Astrocyte of the cerebellum (primary cell): ENCODE results near the gene CD300LG.
A peak's percentile ranks its signal among the peaks of the same experiment; 100 is the strongest.

ENCODE experiments used
- DNase-seq: peaks from one replicate; pipeline ENCODE4 v3.0.0-alpha.2; 2011; ENCODE audit warnings: low read depth
- H3K4me3 ChIP-seq: 2 replicates; pipeline ENCODE4 v1.5.1; 2011; ENCODE audit warnings: mild to moderate bottlenecking, low read depth, low read length, moderate library complexity
- in situ Hi-C: cut with HindIII; loops from 2 replicates; pipeline ENCODE4 v1.10.0; 2017; ENCODE audit warnings: low sequenced_read_pairs
- TF ChIP-seq, protein P1 (sequence below): IDR thresholded peaks from 2 replicates; pipeline ENCODE4 v1.5.1; 2012; ENCODE audit warnings: low read length, low read depth, moderate library complexity, mild to moderate bottlenecking; ENCODE audit errors: missing control alignments

Gene CD300LG

DNA sequence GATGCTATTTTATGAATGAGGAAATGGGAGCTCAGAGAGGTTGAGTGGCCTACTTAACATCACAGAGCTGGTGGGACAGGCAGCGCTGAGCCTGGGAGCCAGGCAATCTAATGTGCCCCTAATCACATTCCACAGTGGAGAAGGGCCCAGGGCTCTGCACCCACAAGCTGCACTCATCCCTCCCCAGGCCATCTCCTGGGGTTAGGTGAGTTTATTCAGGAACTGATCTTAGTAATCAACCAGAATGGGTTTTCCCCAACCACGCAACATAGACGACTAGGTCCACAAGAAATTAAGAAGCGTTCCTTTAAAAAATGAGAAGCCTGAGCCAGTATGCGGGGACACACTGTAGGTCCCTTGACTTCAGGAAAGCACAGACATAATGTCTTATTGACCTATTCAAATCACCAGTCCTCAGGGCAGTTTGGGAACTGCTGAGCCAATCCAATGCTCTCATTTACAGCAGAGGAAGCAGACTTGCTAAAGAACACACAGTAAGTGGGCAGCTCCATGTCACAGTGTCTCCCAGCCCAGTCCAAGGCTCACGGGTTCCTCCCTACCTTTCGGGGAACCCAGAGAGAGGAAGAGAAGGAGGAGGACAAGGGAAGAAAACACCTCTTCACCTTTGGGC lies 16.4 kb upstream of the CD300LG start:
- TF ChIP-seq, protein P1, sequence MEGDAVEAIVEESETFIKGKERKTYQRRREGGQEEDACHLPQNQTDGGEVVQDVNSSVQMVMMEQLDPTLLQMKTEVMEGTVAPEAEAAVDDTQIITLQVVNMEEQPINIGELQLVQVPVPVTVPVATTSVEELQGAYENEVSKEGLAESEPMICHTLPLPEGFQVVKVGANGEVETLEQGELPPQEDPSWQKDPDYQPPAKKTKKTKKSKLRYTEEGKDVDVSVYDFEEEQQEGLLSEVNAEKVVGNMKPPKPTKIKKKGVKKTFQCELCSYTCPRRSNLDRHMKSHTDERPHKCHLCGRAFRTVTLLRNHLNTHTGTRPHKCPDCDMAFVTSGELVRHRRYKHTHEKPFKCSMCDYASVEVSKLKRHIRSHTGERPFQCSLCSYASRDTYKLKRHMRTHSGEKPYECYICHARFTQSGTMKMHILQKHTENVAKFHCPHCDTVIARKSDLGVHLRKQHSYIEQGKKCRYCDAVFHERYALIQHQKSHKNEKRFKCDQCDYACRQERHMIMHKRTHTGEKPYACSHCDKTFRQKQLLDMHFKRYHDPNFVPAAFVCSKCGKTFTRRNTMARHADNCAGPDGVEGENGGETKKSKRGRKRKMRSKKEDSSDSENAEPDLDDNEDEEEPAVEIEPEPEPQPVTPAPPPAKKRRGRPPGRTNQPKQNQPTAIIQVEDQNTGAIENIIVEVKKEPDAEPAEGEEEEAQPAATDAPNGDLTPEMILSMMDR, result no peak
- no peak overlapping the region for H3K4me3 ChIP-seq
- no peak for DNase-seq
- in situ Hi-C loops, result no loop called here

DNA sequence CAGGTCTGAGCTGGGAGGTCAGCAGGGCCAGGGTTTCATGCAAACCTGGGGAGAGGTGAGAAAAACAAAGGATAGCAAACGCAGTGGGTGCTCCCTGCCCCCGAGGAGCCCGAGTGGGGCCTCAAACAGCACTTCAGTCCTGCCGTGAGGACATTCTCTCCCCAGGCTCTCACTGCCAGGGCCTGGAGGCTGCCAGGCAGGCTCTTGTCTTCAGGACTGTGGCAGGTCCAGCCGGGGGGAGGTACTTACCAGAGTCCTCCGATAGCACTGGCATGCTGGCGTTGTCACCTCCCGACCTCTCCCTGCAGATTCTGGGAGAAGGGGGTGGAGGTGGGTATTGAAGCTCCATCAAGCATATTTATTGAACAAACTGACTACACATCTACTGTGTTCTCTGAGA lies 15.3 kb upstream of the CD300LG start:
- DNase-seq, result no peak
- in situ Hi-C loops, result no loop called here
- TF ChIP-seq, protein P1, result no peak
- H3K4me3 ChIP-seq, result no peak overlapping the region

DNA sequence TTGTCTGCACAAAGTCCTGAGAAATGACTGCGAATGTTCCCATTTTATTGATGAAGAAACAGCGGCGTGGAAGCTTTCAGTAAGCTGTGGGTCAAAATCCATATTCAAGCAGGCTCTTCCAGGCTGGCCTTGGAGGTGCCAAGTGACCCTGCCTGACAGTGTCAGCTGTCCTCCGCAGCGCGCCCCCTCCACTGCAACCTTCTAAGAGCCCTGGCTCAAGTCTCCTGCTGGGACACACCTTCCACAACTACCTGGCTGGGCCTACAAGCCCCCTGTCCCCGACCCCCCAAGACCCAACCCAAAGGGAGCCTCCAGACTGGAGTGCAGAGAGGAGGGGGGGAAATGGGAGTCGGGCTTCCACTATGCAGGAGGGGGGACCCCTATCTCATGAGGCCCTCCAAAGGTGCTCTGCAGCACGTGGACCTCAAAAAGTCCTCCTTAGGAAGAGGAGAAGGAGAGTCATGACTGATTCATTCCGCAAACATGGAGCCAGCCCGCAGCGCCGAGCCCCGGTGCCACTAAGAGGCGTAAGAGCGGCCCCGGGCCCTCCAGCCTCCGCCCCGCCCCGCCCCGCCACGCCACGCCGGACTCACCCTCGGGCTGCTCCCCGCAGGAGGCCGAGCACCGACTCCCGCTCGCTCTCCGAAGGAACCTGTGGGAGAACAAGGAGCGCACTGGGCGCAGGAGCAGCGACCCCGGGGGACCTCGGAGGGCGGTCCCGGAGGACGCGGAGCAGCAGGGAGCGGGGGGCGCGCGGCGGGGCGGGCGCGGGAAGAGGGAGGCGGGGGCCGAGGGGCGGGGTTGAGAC lies 14.6 kb upstream of the CD300LG start:
- in situ Hi-C loops, result no loop called here
- DNase-seq, result no peak
- TF ChIP-seq, protein P1, result no peak
- peak overlapping the region; percentile 59 for H3K4me3 ChIP-seq

DNA sequence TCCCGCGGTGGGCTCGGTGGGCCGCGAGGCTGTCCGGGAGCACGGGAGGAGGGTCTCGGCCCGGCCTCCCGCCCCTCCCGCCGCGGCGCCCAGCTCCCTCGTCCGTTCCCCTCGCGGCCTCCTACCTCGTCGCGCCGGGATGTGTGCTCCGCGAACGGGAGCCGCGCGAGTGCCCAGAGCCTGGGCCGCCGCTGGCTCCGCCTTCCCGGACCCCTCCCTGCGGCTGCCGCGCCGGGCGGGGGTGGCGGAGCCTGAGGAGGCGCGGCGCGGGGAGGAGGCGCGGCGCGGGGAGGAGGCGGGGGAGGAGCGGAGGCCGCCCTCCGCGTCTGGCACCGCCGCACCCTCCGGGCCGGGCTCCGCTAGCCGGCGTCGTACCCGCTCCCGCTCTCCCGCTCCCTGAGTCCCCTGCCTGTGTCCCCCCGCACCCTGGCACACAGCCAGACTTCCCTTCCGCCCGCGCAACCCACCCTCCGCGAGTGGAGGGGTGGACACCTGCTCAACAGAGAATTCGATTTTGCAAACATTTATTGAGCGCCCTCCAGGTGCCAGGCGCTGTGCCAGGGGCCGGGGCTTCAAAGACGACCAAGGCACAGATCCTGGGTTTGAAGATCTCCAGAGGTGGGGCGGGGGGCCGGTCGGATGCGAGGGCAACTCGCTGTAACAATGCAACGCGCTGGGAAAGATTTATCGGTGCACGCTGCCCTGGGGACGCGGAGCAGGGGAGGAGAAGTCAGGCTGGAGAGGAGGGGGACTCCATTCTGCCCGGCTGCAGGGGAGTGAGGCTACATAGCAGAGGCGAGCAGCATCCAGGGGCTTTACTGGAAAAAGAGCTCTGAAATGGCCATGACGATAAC lies 13.8 kb upstream of the CD300LG start, which contains the start of gene MPP3:
TSS of gene MPP3 (minus strand) at position 171 of the 854 bp plus-strand sequence. CDS start 1,240 bp downstream, outside the sequence.
- in situ Hi-C loops, result no loop called here
- no peak for DNase-seq

DNA sequence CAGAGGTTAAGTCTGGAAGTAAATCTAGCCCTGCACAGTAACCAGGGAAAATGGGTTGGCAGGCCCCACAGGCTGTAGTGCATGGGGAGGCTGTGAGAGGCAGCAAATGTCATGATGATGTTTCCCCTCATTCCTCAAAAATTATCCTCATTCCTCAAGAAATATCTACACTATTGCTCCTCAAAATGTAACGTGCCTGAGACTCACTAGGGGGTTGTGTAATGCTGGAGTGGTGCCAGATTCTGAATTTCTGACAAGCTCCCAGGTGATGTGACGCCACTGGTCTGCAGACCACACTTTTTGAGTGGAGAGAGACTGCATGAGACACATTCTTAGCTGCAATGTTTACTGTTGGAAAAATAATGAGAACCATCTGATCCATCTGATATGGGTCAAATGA lies 12.9 kb upstream of the CD300LG start:
- TF ChIP-seq, protein P1, result peak; percentile 6
- H3K4me3 ChIP-seq, result no peak overlapping the region
- no peak for DNase-seq
- in situ Hi-C loops, result no loop called here

More for the DNA sequence above, 13.8 kb upstream of the CD300LG start, which contains the start of gene MPP3:
- TF ChIP-seq, protein P1, result no peak
- H3K4me3 ChIP-seq, result peak within 1 kb of the TSS; percentile 59

DNA sequence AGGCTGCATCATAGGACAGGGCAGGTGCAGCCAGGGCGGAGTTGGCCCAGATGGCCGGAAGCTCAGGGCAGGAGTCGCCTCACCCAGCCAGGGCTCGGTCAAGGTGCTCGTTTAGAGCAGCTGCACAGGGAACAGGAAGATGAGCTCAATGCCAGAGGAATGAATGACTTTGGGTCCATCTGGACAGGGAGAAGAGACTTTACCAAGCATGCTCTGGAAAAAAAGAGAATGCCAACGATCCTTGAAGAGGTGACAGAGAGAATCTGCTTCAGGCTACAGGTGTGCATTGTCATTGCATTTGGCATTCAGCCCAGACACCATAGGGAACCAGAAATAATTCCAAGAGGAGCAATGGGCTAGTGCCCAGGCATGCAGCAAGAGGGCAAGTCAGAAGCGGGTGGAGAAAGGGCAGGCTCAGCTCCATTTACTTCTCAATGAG lies 7.3 kb upstream of the CD300LG start:
- in situ Hi-C loops, result loop anchor here (5.0 to 10.0 kb wide), 2 partner anchors 73 to 135 kb away; no protein-coding TSS in a partner anchor
- H3K4me3 ChIP-seq, result no peak overlapping the region
- no peak for DNase-seq
- TF ChIP-seq, protein P1, result no peak
